SK-N-SH (cell line): ENCODE results near the gene MYRF.

Experiments
- EZH2phosphoT487 ChIP-seq: fragments of 200-600 bp; sonication (generic); IDR thresholded peaks from 2 replicates; pipeline ENCODE4 v1.6.1; 2017; ENCODE audit warnings: low read depth, mixed run types, mild to moderate bottlenecking, antibody characterized with exemption, moderate library complexity, borderline replicate concordance
- FOSL2 ChIP-seq: IDR thresholded peaks from 2 replicates; pipeline ENCODE4 v1.4.0; 2012; ENCODE audit warnings: low read depth, mild to moderate bottlenecking, moderate library complexity, borderline replicate concordance
- NRF1 ChIP-seq: IDR thresholded peaks from 2 replicates; pipeline ENCODE4 v1.6.1; 2012; ENCODE audit warnings: low read depth, mild to moderate bottlenecking, low read length
- POLR2AphosphoS5 ChIP-seq: IDR thresholded peaks from 2 replicates; pipeline ENCODE4 v1.6.1; 2012; ENCODE audit warnings: low read depth, low read length
- RFX5 ChIP-seq: IDR thresholded peaks from 2 replicates; pipeline ENCODE4 v1.6.1; 2012; ENCODE audit warnings: mild to moderate bottlenecking, improper control_type of control experiment, low read length
- TF ChIP-seq, protein P1 (sequence below): fragments of 200-600 bp; sonication (generic); IDR thresholded peaks from 2 replicates; pipeline ENCODE4 v1.6.1; 2017; ENCODE audit warnings: antibody characterized with exemption, mild to moderate bottlenecking, moderate library complexity
- TF ChIP-seq, protein P2 (sequence below): IDR thresholded peaks from 2 replicates; pipeline ENCODE4 v1.4.0; 2012; ENCODE audit warnings: low read depth

- TF ChIP-seq, protein P1, sequence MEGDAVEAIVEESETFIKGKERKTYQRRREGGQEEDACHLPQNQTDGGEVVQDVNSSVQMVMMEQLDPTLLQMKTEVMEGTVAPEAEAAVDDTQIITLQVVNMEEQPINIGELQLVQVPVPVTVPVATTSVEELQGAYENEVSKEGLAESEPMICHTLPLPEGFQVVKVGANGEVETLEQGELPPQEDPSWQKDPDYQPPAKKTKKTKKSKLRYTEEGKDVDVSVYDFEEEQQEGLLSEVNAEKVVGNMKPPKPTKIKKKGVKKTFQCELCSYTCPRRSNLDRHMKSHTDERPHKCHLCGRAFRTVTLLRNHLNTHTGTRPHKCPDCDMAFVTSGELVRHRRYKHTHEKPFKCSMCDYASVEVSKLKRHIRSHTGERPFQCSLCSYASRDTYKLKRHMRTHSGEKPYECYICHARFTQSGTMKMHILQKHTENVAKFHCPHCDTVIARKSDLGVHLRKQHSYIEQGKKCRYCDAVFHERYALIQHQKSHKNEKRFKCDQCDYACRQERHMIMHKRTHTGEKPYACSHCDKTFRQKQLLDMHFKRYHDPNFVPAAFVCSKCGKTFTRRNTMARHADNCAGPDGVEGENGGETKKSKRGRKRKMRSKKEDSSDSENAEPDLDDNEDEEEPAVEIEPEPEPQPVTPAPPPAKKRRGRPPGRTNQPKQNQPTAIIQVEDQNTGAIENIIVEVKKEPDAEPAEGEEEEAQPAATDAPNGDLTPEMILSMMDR = no peak
- TF ChIP-seq, protein P2, sequence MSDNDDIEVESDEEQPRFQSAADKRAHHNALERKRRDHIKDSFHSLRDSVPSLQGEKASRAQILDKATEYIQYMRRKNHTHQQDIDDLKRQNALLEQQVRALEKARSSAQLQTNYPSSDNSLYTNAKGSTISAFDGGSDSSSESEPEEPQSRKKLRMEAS = no peak
- no peak for TF ChIP-seq POLR2AphosphoS5
- TF ChIP-seq FOSL2 = no peak
- TF ChIP-seq EZH2phosphoT487 = no peak
- TF ChIP-seq NRF1 = no peak
- no peak for TF ChIP-seq RFX5
Observed at GRCh38 chr11:61737131-61737530, 15.3 kb upstream of the MYRF start.
